Trophoblast cell (in vitro differentiated cells and primary cell): ENCODE measurements around the gene COX18.

ENCODE experiments used
- DNase-seq, 2 donors: peaks; one replicate each; pipeline ENCODE4 v3.0.0-alpha.2; 2016
- H2AFZ ChIP-seq: 2 replicates; pipeline ENCODE4 v1.6.1; 2013; ENCODE audit warnings: low read length, moderate library complexity, mild to moderate bottlenecking; ENCODE audit not compliant: insufficient read depth, poor library complexity
- H2AK5ac ChIP-seq: 2 replicates; pipeline ENCODE4 v1.6.1; 2013; ENCODE audit warnings: mild to moderate bottlenecking, low read length
- H2BK120ac ChIP-seq: 2 replicates; pipeline ENCODE4 v1.6.1; 2013; ENCODE audit warnings: low read length, mild to moderate bottlenecking, moderate library complexity; ENCODE audit not compliant: insufficient read depth, poor library complexity
- H2BK12ac ChIP-seq: 2 replicates; pipeline ENCODE4 v1.6.1; 2013; ENCODE audit warnings: mild to moderate bottlenecking, low read length, moderate library complexity
- H2BK5ac ChIP-seq: 2 replicates; pipeline ENCODE4 v1.6.1; 2013; ENCODE audit warnings: low read length, low read depth, moderate library complexity, mild to moderate bottlenecking; ENCODE audit not compliant: poor library complexity
- H3K14ac ChIP-seq: 2 replicates; pipeline ENCODE4 v1.6.1; 2013; ENCODE audit warnings: mild to moderate bottlenecking, low read length
- H3K18ac ChIP-seq: 2 replicates; pipeline ENCODE4 v1.6.1; 2013; ENCODE audit warnings: mild to moderate bottlenecking, low read length
- H3K23ac ChIP-seq: 2 replicates; pipeline ENCODE4 v1.6.1; 2013; ENCODE audit warnings: low read length
- H3K27ac ChIP-seq: 2 replicates; pipeline ENCODE4 v1.5.1; 2013; ENCODE audit warnings: low read depth, mild to moderate bottlenecking, inconsistent platforms, low read length, moderate library complexity
- H3K27me3 ChIP-seq: 2 replicates; pipeline ENCODE4 v1.6.1; 2013; ENCODE audit warnings: inconsistent platforms, mild to moderate bottlenecking, low read length, moderate library complexity; ENCODE audit not compliant: insufficient read depth
- H3K36me3 ChIP-seq, 2 experiments: 1 replicate in 1 of 2; 2 replicates in 1 of 2; pipeline ENCODE4 v1.6.1; 2013; ENCODE audit warnings: low read length in 2 of 2, mild to moderate bottlenecking in 2 of 2, moderate library complexity in 1 of 2; ENCODE audit not compliant: insufficient read depth in 2 of 2, control insufficient read depth in 1 of 2
- H3K4ac ChIP-seq: 2 replicates; pipeline ENCODE4 v1.6.1; 2013; ENCODE audit warnings: low read depth, mild to moderate bottlenecking, low read length, moderate library complexity
- H3K4me1 ChIP-seq, 2 experiments: 1 replicate in 1 of 2; 2 replicates in 1 of 2; pipeline ENCODE4 v1.6.1; 2013; ENCODE audit warnings: low read length in 2 of 2, mild to moderate bottlenecking in 2 of 2, moderate library complexity in 1 of 2; ENCODE audit not compliant: insufficient read depth in 2 of 2, control insufficient read depth in 1 of 2
- H3K4me2 ChIP-seq: 2 replicates; pipeline ENCODE4 v1.6.1; 2013; ENCODE audit warnings: inconsistent platforms, mild to moderate bottlenecking, low read length, moderate library complexity
- H3K4me3 ChIP-seq: 2 replicates; pipeline ENCODE4 v1.5.1; 2013; ENCODE audit warnings: mild to moderate bottlenecking, low read depth, low read length, inconsistent platforms
- H3K79me1 ChIP-seq: one replicate; pipeline ENCODE4 v1.6.1; 2013; ENCODE audit warnings: low read length
- H3K79me2 ChIP-seq: 2 replicates; pipeline ENCODE4 v1.6.1; 2013; ENCODE audit warnings: low read length, mild to moderate bottlenecking; ENCODE audit not compliant: control insufficient read depth, insufficient read depth, poor library complexity
- H3K9ac ChIP-seq: 2 replicates; pipeline ENCODE4 v1.6.1; 2013; ENCODE audit warnings: mild to moderate bottlenecking, low read length
- H3K9me3 ChIP-seq: 2 replicates; pipeline ENCODE4 v1.6.1; 2013; ENCODE audit warnings: low read depth, mild to moderate bottlenecking, control low read depth, inconsistent platforms, low read length; ENCODE audit not compliant: insufficient read depth
- H4K12ac ChIP-seq: 2 replicates; pipeline ENCODE4 v1.6.1; 2013; ENCODE audit warnings: low read depth, mild to moderate bottlenecking, low read length, moderate library complexity
- H4K8ac ChIP-seq: 2 replicates; pipeline ENCODE4 v1.6.1; 2013; ENCODE audit warnings: low read depth, mild to moderate bottlenecking, low read length, moderate library complexity
- H4K91ac ChIP-seq: one replicate; pipeline ENCODE4 v1.6.1; 2013; ENCODE audit warnings: low read depth, mild to moderate bottlenecking, low read length, moderate library complexity
- WGBS: extraction: QIAGEN DNeasy Blood & Tissue Kit; methylation state at CpG from one replicate; pipeline ENCODE4 v1.1.7; 2013; ENCODE audit warnings: missing lambda C conversion rate; ENCODE audit not compliant: insufficient read length, insufficient coverage; ENCODE audit errors: extremely low coverage; 5-methylcytosine and 5-hydroxymethylcytosine counted together

Gene COX18

GRCh38 chr4:73075832-73076231, 6.3 kb upstream of the COX18 start:
- Histone ChIP-seq H2BK120ac (no peak overlapping the region), H4K91ac (no peak overlapping the region), H3K4ac (no peak overlapping the region), H3K9ac (no peak overlapping the region), H3K4me1 (no peaks in the 10 kb centered on the region), H4K12ac (no peak overlapping the region), H3K27me3 (no peaks in the 10 kb centered on the region), H3K79me2 (no peaks in the 10 kb centered on the region), H3K4me3 (no peak overlapping the region), H3K27ac (no peak overlapping the region), H3K23ac (no peak overlapping the region), H2AFZ (no peak overlapping the region), H3K18ac (no peak overlapping the region), H3K9me3 (no peaks in the 10 kb centered on the region), H4K8ac (no peak overlapping the region), H2BK12ac (no peak overlapping the region), H2BK5ac (no peak overlapping the region), H3K4me2 (no peak overlapping the region), H3K79me1 (no peaks in the 10 kb centered on the region), H2AK5ac (no peak overlapping the region), H3K36me3 (peaks cover 14 to 20% of the 10 kb centered on the region in 2 experiments), H3K14ac (no peak overlapping the region)
- no peak for DNase-seq
- no CpG with 5 or more reads among the region's 3 CpGs for WGBS

- Histone ChIP-seq H3K4me2 (peak overlapping the region; percentile 82), H2BK12ac (no peak overlapping the region), H2BK5ac (no peak overlapping the region), H3K27me3 (no peaks in the 10 kb centered on the region), H3K23ac (no peak overlapping the region), H3K18ac (no peak overlapping the region), H3K4ac (no peak overlapping the region), H3K79me1 (peaks cover 4% of the 10 kb centered on the region), H2BK120ac (no peak overlapping the region), H3K9me3 (no peaks in the 10 kb centered on the region), H4K12ac (no peak overlapping the region), H4K91ac (no peak overlapping the region), H3K9ac (peak overlapping the region; percentile 35), H4K8ac (peak overlapping the region; percentile 8), H2AK5ac (no peak overlapping the region), H3K4me1 (no peaks in the 10 kb centered on the region), H3K79me2 (peaks cover 4% of the 10 kb centered on the region), H3K4me3 (no peak overlapping the region), H3K36me3 (no peaks in the 10 kb centered on the region), H2AFZ (no peak overlapping the region), H3K27ac (peak overlapping the region; percentile 24), H3K14ac (no peak overlapping the region)
- no peak for DNase-seq
- WGBS, result no CpG with 5 or more reads among the region's 9 CpGs
Measured at GRCh38 chr4:73070074-73070390, 516 bp upstream of the COX18 start.

GRCh38 chr4:73068491-73069337, 802 bp downstream of the COX18 start:
- WGBS, result no CpG with 5 or more reads among the region's 27 CpGs
- Histone ChIP-seq H3K79me2 (peaks cover 4% of the 10 kb centered on the region), H2BK120ac (peak overlapping the region; percentile 54), H3K27me3 (no peaks in the 10 kb centered on the region), H3K14ac (peak overlapping the region; percentile 68), H3K9ac (peak overlapping the region; percentile 98), H3K4me2 (peak overlapping the region; percentile 82), H3K36me3 (peaks cover 0 to 4% of the 10 kb centered on the region in 2 experiments), H3K9me3 (no peaks in the 10 kb centered on the region), H2BK5ac (peak overlapping the region; percentile 60), H3K18ac (peak overlapping the region; percentile 74), H2AFZ (peak overlapping the region; percentile 74), H3K27ac (peak overlapping the region; percentile 92), H3K4me1 (no peaks in the 10 kb centered on the region), H3K79me1 (peaks cover 4% of the 10 kb centered on the region), H4K12ac (peak overlapping the region; percentile 66), H3K4me3 (peak overlapping the region; percentile 95), H3K4ac (peak overlapping the region; percentile 35), H4K8ac (peak overlapping the region; percentile 72), H4K91ac (peak overlapping the region; percentile 46), H2BK12ac (no peak overlapping the region), H2AK5ac (peak overlapping the region; percentile 31), H3K23ac (peak overlapping the region; percentile 50)
- peak in 1 of 2 donors; percentile 43 for DNase-seq

- no peaks in the 10 kb centered on the region for H3K4me1 ChIP-seq
- DNase-seq, result peak in 1 of 2 donors; percentile 7
- H3K18ac ChIP-seq, result no peak overlapping the region
- no peak overlapping the region for H2BK120ac ChIP-seq
- H3K36me3 ChIP-seq, result peaks cover 0 to 4% of the 10 kb centered on the region in 2 experiments
- peak overlapping the region; percentile 82 for H3K4me2 ChIP-seq
- no peak overlapping the region for H3K9ac ChIP-seq
- H3K23ac ChIP-seq, result no peak overlapping the region
- no peak overlapping the region for H2BK5ac ChIP-seq
- H3K9me3 ChIP-seq, result no peaks in the 10 kb centered on the region
- H4K91ac ChIP-seq, result no peak overlapping the region
- H2BK12ac ChIP-seq, result no peak overlapping the region
- no CpG with 5 or more reads among the region's 4 CpGs for WGBS
- H3K79me1 ChIP-seq, result peaks cover 4% of the 10 kb centered on the region
- no peak overlapping the region for H3K14ac ChIP-seq
- H4K8ac ChIP-seq, result no peak overlapping the region
- no peak overlapping the region for H3K4me3 ChIP-seq
- no peak overlapping the region for H2AK5ac ChIP-seq
- no peaks in the 10 kb centered on the region for H3K27me3 ChIP-seq
- peaks cover 4% of the 10 kb centered on the region for H3K79me2 ChIP-seq
- no peak overlapping the region for H4K12ac ChIP-seq
- no peak overlapping the region for H3K27ac ChIP-seq
- no peak overlapping the region for H3K4ac ChIP-seq
- no peak overlapping the region for H2AFZ ChIP-seq
Measured at GRCh38 chr4:73067971-73068394, 1.5 kb downstream of the COX18 start.
